NT2/D1 (cell line): ENCODE data around the gene KISS1.

ENCODE experiments used
- SUZ12 ChIP-seq: IDR thresholded peaks from 2 replicates; pipeline ENCODE4 v1.6.1; 2011; ENCODE audit not compliant: insufficient read length, insufficient read depth; ENCODE audit errors: extremely low read depth
- YY1 ChIP-seq: IDR thresholded peaks from 2 replicates; pipeline ENCODE4 v1.6.1; 2011; ENCODE audit not compliant: insufficient read length, insufficient read depth
- ZNF274 ChIP-seq: IDR thresholded peaks from 2 replicates; pipeline ENCODE4 v1.6.1; 2011; ENCODE audit warnings: mild to moderate bottlenecking, low read depth, low read length

- TF ChIP-seq YY1 (no peak), ZNF274 (no peak), SUZ12 (no peak)
These were observed 23.8 kb downstream of the KISS1 start for GRCh38 chr1:204172404-204173029.
